GM18520 (cell line): ENCODE results near the gene ATP6V0A4.
"Not testable (repeated sequence)": the region's sequence is repeated elsewhere in the genome, so short reads cannot be mapped to it uniquely, and the experiment has no call there.

Experiments used
- ATAC-seq: cut with Tn5 transposase; IDR thresholded peaks from one replicate; pipeline ENCODE4 v1.9.1; 2021; ENCODE audit not compliant: unreplicated experiment

ATP6V0A4 gene

GRCh38 chr7:138752518-138753149 is 45.4 kb downstream of the ATP6V0A4 start:
- ATAC-seq = peak; percentile 80

DNA sequence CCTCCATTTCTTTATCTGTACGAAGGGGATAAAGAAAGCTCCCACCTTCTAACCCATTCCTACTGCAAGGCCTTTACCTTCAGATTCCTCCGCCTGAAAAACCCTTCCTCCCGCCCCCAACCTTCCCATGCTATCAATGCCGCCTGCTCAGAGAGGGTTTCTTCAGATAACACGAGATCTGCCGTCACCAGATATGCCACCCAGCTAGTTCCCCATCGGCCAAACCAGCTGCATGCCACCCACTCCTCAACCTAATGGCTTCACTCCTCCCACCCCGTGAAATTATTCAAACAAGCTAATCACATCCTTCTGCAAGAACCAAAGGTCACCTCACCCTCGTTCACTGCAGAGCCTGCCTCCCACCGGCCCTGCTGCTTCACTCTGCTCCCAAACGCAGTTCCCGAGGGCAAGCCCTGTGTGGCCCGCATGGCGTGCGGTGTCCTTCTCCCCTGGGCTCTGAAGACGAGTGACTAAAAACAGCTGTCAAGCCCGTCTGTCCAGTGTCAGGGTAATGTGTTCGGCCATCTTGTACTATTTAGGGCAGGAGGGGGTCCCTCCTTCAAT is 47.0 kb downstream of the ATP6V0A4 start:
- ATAC-seq = no peak

- no peak for ATAC-seq
Observed at GRCh38 chr7:138750473-138750872, 47.5 kb downstream of the ATP6V0A4 start.

DNA sequence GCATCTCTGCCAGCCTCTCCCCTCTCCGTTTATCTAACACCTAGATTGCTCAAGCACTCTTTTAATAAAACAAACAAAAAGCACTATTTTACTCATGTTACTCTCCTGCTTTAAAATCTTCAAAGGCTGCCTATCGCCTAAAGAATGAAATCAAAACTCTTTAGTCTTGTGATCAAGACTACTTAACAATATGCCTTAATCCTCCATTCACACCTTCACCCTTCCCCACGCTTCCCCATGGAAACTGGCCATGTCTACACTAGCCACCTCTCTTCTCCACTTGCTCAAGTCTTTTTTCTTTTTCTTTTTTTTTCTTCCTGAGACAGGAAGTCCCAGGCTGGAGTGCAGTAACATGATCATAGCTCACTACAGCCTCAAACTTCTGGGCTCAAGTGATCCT is 48.0 kb downstream of the ATP6V0A4 start:
- ATAC-seq = no peak

GRCh38 chr7:138748666-138749065 is 49.3 kb downstream of the ATP6V0A4 start:
- no peak for ATAC-seq

- ATAC-seq = no peak
Observed at GRCh38 chr7:138746073-138746472, 51.9 kb downstream of the ATP6V0A4 start.

DNA sequence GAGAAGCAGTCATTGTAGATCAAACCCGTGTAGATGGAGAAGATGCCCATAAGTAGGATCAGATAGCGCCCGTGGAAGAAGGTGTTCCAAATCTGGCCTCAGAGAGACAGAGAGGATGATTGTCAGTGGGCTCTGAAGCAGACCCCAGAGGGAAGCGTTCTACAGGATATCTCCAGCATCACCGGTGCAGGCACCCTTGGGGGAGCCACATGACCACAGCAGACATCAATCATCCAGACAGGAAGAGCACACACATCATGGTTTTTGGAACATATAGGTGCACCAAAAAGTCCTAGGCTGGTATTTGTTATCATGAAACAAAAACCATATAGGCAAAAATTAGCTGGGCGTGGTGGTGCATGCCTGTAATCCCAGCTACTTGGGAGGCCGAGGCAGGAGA is 52.8 kb downstream of the ATP6V0A4 start:
- no peak for ATAC-seq

DNA sequence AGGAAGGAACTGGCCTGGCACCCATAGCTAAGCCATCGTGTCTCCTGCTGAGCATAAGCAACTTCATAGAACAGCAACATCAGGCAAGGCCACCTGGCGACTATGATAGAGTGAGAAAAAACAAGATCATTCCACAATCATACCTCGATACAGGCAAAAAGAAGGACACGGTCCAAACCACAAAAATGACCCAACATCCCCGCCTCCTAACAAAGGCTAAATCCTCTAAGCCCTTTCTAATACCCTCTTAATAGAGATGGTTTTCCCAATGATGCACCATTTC is 56.6 kb downstream of the ATP6V0A4 start:
- no peak for ATAC-seq

GRCh38 chr7:138739859-138740258 is 58.1 kb downstream of the ATP6V0A4 start:
- ATAC-seq = no peak

DNA sequence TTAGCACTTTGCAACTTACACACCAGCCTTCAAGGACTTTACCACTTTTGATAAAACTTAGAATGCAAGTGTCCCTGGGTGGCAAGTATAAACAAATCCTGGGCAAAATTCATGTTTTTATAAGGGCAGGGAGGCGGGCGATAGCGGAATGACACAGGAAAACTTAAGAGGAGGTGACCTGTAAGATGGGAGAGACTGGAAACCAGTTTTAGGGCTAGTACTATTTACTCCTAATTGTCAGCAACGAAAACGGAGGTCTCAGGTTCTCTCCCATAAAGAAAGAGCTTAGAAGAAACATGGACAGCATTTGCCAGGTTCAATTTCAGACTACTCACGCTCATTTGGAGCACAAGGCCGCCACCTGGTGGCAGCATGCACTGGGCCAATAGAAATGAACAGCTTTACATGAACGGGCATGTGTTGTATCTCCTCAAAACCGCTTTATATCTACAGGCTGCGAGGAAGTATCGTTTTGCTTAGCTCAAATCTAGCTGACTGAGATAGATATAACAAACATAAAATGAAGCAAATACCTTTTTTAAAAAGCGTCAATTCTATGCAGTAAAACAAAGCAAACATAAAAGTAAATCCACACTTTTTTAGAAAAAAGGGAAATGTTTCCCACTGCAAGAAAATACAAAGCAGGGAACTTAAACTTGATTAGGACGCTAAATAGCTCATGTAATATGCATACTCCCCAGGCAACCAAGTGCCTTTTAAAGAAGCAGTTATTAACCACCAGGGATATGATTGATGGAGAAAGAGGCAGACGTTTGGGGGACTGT is 59.3 kb downstream of the ATP6V0A4 start:
- ATAC-seq = peak; percentile 74

DNA sequence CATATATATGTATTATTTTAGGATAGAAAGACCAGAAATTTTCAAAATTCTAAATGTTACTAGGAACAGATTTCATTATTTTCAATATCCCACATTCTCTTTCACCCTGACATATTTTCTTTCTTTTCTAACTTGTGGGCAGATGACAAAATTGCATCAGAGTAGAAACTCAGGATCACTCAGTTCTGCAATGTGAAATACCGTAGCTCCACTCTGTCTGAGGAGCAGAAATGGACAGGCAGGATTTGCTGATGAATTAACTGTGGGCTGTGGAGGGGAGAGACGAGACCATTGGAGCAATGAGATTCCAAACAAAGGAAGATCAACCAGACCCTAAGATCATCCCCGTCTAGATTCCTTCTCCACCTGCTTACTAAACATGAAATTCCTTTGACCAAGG is 59.9 kb downstream of the ATP6V0A4 start:
- ATAC-seq = no peak

DNA sequence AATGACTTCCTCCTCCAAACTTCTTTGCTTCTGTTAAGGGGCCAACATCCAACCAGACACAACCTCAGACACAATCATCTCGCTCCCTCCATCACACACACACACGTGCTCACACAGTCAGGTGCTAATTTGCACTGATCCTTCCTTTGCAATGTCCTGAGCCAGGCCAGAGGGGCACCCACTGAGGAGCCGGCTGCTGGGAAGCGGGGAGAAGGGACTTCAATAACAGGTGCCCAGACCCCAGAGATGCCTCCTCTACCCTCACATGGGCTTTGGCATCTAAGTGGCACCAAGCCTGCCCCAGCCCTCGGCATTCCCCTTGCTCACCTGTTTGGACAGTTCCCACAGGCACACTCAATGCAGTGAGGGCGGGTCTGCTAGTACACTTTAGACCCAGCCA is 62.6 kb downstream of the ATP6V0A4 start:
- no peak for ATAC-seq

DNA sequence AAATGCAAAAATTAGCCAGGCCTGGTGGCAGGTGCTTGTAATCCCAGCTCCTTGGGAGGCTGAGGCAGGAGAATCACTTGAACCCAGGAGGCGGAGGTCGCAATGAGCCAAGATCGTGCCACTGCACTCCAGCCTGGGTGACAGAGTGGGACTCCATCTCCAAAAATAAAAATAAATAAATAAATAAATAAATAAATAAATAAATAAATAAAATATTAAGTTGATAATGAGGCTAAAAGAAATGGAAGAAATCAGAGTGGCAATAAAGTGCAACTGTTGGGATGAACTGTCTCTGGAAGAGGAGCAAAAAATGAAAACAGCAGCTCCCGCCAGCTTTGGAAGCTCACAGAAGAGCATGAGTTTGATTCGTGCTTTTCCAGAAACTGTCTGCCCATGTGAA is 66.3 kb downstream of the ATP6V0A4 start:
- ATAC-seq = not testable (repeated sequence)

GRCh38 chr7:138729444-138729843 is 68.6 kb downstream of the ATP6V0A4 start:
- no peak for ATAC-seq

GRCh38 chr7:138727336-138728099 is 70.5 kb downstream of the ATP6V0A4 start:
- no peak for ATAC-seq

DNA sequence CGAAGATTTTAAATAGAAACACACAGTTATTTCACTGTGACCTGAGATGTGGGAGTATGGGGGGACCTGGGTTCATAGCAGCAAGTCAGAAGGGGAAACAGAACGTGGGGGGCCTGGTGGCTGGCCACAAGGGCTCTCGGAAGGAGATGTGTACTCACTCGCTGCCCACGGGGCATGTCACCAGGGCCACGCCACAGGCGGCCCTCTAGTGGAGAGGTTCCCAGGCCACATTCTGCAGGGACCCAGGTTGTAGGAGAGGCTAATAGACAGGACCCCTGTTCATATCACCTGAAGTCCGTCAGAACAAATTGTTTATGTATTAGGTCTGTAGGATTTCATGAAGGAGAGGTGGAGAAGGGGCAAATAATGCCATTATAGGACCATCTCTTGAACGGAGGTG is 71.7 kb downstream of the ATP6V0A4 start:
- ATAC-seq = no peak

DNA sequence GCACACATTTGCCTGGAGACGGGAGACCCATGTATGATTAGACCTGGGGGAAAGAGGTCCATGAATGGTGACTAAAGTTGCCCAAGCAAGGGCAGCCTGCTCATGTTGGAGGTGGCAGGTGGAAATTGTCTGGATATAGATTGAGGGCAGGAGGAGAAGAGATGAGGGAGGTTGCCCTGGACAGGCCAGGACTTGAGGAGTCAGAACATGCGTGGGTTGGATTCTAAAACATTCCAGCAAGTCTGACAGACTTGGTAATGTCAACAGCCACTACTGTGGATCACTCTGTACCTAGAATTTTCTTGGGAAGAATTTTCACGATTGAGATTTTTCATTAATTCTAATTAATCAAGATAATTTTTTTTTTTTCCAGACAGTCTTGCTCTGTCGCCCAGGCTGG is 77.7 kb downstream of the ATP6V0A4 start:
- no peak for ATAC-seq

GRCh38 chr7:138716889-138717288 is 81.1 kb downstream of the ATP6V0A4 start:
- ATAC-seq = no peak

GRCh38 chr7:138713191-138713590 is 84.8 kb downstream of the ATP6V0A4 start:
- no peak for ATAC-seq

GRCh38 chr7:138712652-138713051 is 85.3 kb downstream of the ATP6V0A4 start:
- ATAC-seq = no peak

DNA sequence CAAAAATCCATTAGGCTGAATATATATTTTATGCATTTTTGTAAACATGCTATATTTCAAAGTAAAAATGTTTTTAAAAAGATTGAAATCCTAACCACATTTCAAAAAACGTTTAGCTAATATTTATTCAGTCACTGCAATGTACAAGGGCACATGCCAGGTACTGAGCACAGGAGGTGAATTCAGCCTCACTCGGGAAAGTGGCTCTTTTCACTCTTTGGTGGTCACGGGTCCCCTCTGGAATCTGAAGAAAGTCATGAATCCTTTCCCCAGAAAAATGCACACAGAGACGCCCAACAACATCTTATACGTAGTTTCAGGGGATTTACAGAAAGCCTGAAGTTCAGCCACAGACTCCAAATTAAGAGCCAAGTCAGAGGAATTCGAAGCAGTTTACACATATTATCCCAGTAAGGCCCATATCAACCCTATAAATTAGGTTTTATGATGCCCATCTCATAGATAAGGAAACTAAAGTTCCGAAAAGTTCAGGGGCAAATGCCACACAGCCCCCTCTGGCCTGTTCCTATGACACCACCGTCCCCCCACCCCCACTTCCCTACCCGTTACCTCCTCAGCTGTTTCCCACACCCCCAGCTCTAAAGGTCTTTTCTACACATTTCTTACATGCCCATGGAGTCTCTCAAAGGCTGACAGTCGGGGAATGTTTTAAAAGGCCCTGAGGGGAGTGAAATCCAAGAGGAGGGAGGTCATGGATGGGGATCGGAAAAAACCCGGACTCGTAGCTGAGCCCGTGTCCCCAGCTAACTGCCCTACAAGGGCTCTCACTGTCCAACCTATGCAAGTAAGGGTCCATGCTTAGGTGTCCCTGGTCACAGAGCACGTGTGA is 87.2 kb downstream of the ATP6V0A4 start:
- ATAC-seq = no peak
